ENCODE data around the gene TASOR2.

Gene TASOR2

GRCh38 chr10:5655121-5655520, 29.5 kb upstream of the TASOR2 start:
- H3K9ac ChIP-seq (ENCODE audit: low read depth, low read length, poor library complexity) = no peak overlapping the region
- H3K18ac ChIP-seq (ENCODE audit: low read length) = no peak overlapping the region
- H2BK120ac ChIP-seq (ENCODE audit: low read depth, low read length) = no peak overlapping the region
- no peak overlapping the region for H2BK15ac ChIP-seq (ENCODE audit: low read length)
- H3K4me1 ChIP-seq (ENCODE audit: control insufficient read depth in 2 of 2, insufficient read depth in 1 of 2, low read depth in 1 of 2, low read length in 2 of 2) = peaks cover 3 to 16% of the 10 kb centered on the region in 2 donors
- H4K8ac ChIP-seq (ENCODE audit: low read depth, low read length) = no peak overlapping the region
- no peak overlapping the region for H2AFZ ChIP-seq (ENCODE audit: low read length)
- no peak overlapping the region for H3K4ac ChIP-seq (ENCODE audit: low read length)
- no peak overlapping the region for H2AK5ac ChIP-seq (ENCODE audit: low read depth, low read length)
- DNase-seq (ENCODE audit: low spot score) = no peak
- H2BK12ac ChIP-seq (ENCODE audit: low read length) = no peak overlapping the region
- H4K91ac ChIP-seq (ENCODE audit: low read depth, low read length, poor library complexity) = no peak overlapping the region
- H3K4me3 ChIP-seq (ENCODE audit: low read length in 2 of 2) = no peak overlapping the region
- H2BK5ac ChIP-seq (ENCODE audit: low read length) = no peak overlapping the region
- H3K27ac ChIP-seq (replicated peaks; ENCODE audit: low read length) = no peak overlapping the region
- H3K23ac ChIP-seq (ENCODE audit: low read depth, low read length, poor library complexity) = no peak overlapping the region
- no peak overlapping the region for H3K14ac ChIP-seq (ENCODE audit: low read length)
- H3K27me3 ChIP-seq (ENCODE audit: control insufficient read depth in 3 of 3, insufficient read depth in 3 of 3, low read depth in 1 of 3, low read length in 3 of 3) = no peaks in the 10 kb centered on the region
- peaks cover 0 to 2% of the 10 kb centered on the region in 2 donors for H3K9me3 ChIP-seq (replicated peaks in 1 of 2; ENCODE audit: control insufficient read depth in 2 of 2, insufficient read depth in 1 of 2, low read depth in 1 of 2, low read length in 2 of 2)
- H3K36me3 ChIP-seq (replicated peaks in 1 of 2; ENCODE audit: control insufficient read depth in 2 of 2, insufficient read depth in 2 of 2, low read length in 2 of 2) = no peaks in the 10 kb centered on the region
- no CpG with 5 or more reads among the region's 3 CpGs for WGBS, 2 donors (ENCODE audit: extremely low coverage in 2 of 2, insufficient read length in 2 of 2, insufficient replicate concordance in 1 of 2)
- no peak overlapping the region for H3K4me2 ChIP-seq (ENCODE audit: insufficient read depth, low read length, poor library complexity, severe bottlenecking)
- peaks cover 4% of the 10 kb centered on the region for H3K79me1 ChIP-seq (ENCODE audit: low read depth, low read length)

GRCh38 chr10:5656737-5657579, 27.7 kb upstream of the TASOR2 start:
- Histone ChIP-seq H3K9me3 (replicated peaks in 1 of 2; ENCODE audit: control insufficient read depth in 2 of 2, insufficient read depth in 1 of 2, low read depth in 1 of 2, low read length in 2 of 2) (peaks cover 0 to 2% of the 10 kb centered on the region in 2 donors), H2BK5ac (ENCODE audit: low read length) (no peak overlapping the region), H3K36me3 (replicated peaks in 1 of 2; ENCODE audit: control insufficient read depth in 2 of 2, insufficient read depth in 2 of 2, low read length in 2 of 2) (no peaks in the 10 kb centered on the region), H3K4me1 (ENCODE audit: control insufficient read depth in 2 of 2, insufficient read depth in 1 of 2, low read depth in 1 of 2, low read length in 2 of 2) (peaks cover 3 to 15% of the 10 kb centered on the region in 2 donors), H3K23ac (ENCODE audit: low read depth, low read length, poor library complexity) (no peak overlapping the region), H2AK5ac (ENCODE audit: low read depth, low read length) (no peak overlapping the region), H3K4ac (ENCODE audit: low read length) (no peak overlapping the region), H3K9ac (ENCODE audit: low read depth, low read length, poor library complexity) (no peak overlapping the region), H3K18ac (ENCODE audit: low read length) (no peak overlapping the region), H4K8ac (ENCODE audit: low read depth, low read length) (no peak overlapping the region), H4K91ac (ENCODE audit: low read depth, low read length, poor library complexity) (no peak overlapping the region), H3K4me3 (ENCODE audit: low read length in 2 of 2) (no peak overlapping the region), H3K27me3 (ENCODE audit: control insufficient read depth in 3 of 3, insufficient read depth in 3 of 3, low read depth in 1 of 3, low read length in 3 of 3) (no peaks in the 10 kb centered on the region), H3K27ac (replicated peaks; ENCODE audit: low read length) (no peak overlapping the region), H3K79me1 (ENCODE audit: low read depth, low read length) (peaks cover 2% of the 10 kb centered on the region), H2BK120ac (ENCODE audit: low read depth, low read length) (no peak overlapping the region), H2BK15ac (ENCODE audit: low read length) (no peak overlapping the region), H2BK12ac (ENCODE audit: low read length) (no peak overlapping the region), H3K4me2 (ENCODE audit: insufficient read depth, low read length, poor library complexity, severe bottlenecking) (no peak overlapping the region), H2AFZ (ENCODE audit: low read length) (no peak overlapping the region), H3K14ac (ENCODE audit: low read length) (no peak overlapping the region)
- DNase-seq (ENCODE audit: low spot score) = no peak
- no CpG with 5 or more reads among the region's 8 CpGs for WGBS, 2 donors (ENCODE audit: extremely low coverage in 2 of 2, insufficient read length in 2 of 2, insufficient replicate concordance in 1 of 2)

GRCh38 chr10:5658871-5659618, 25.6 kb upstream of the TASOR2 start:
- Histone ChIP-seq H3K9me3 (replicated peaks in 1 of 2; ENCODE audit: control insufficient read depth in 2 of 2, insufficient read depth in 1 of 2, low read depth in 1 of 2, low read length in 2 of 2) (no peaks in the 10 kb centered on the region), H4K8ac (ENCODE audit: low read depth, low read length) (no peak overlapping the region), H3K23ac (ENCODE audit: low read depth, low read length, poor library complexity) (no peak overlapping the region), H3K27ac (replicated peaks; ENCODE audit: low read length) (no peak overlapping the region), H3K4me3 (ENCODE audit: low read length in 2 of 2) (no peak overlapping the region), H2BK5ac (ENCODE audit: low read length) (no peak overlapping the region), H2BK12ac (ENCODE audit: low read length) (no peak overlapping the region), H3K36me3 (replicated peaks in 1 of 2; ENCODE audit: control insufficient read depth in 2 of 2, insufficient read depth in 2 of 2, low read length in 2 of 2) (no peaks in the 10 kb centered on the region), H3K14ac (ENCODE audit: low read length) (no peak overlapping the region), H3K4ac (ENCODE audit: low read length) (no peak overlapping the region), H3K18ac (ENCODE audit: low read length) (peak overlapping the region; percentile 76), H2AK5ac (ENCODE audit: low read depth, low read length) (peak overlapping the region; percentile 68), H3K4me1 (ENCODE audit: control insufficient read depth in 2 of 2, insufficient read depth in 1 of 2, low read depth in 1 of 2, low read length in 2 of 2) (peaks cover 3 to 15% of the 10 kb centered on the region in 2 donors), H3K79me1 (ENCODE audit: low read depth, low read length) (peaks cover 2% of the 10 kb centered on the region), H4K91ac (ENCODE audit: low read depth, low read length, poor library complexity) (no peak overlapping the region), H3K4me2 (ENCODE audit: insufficient read depth, low read length, poor library complexity, severe bottlenecking) (peak overlapping the region; percentile 29), H2AFZ (ENCODE audit: low read length) (no peak overlapping the region), H3K9ac (ENCODE audit: low read depth, low read length, poor library complexity) (peak overlapping the region; percentile 72), H2BK120ac (ENCODE audit: low read depth, low read length) (no peak overlapping the region), H2BK15ac (ENCODE audit: low read length) (peak overlapping the region; percentile 23), H3K27me3 (ENCODE audit: control insufficient read depth in 3 of 3, insufficient read depth in 3 of 3, low read depth in 1 of 3, low read length in 3 of 3) (no peaks in the 10 kb centered on the region)
- DNase-seq (ENCODE audit: low spot score) = peak; percentile 33
- no CpG with 5 or more reads among the region's 20 CpGs for WGBS, 2 donors (ENCODE audit: extremely low coverage in 2 of 2, insufficient read length in 2 of 2, insufficient replicate concordance in 1 of 2)
